GM19438 (cell line): ENCODE measurements around the gene IL19.

Source experiments
- ATAC-seq: cut with Tn5 transposase; IDR thresholded peaks from one replicate; pipeline ENCODE4 v1.9.1; 2021; ENCODE audit warnings: low read depth; ENCODE audit not compliant: unreplicated experiment

IL19 gene

DNA sequence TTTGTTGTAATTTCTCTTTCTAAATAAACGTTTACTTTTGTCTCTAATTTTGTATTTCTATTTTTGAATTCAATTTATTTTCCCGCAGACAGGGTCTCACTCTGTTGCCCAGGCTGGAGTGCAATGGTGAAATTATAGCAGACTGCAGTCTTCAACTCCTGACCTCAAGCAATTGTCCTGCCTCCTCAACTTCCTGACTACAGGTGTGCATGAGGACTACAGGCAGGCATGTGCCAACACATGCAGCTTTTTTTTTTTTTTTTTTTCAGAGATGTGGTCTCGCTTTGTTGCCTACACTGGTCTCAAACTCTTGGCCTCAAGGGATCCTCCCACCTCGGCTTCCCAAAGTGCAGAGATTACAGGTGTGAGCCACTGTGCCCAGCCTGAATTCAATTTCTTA lies 58.2 kb downstream of the IL19 start:
- no peak for ATAC-seq

- ATAC-seq: no peak
These were observed 58.7 kb downstream of the IL19 start for GRCh38 chr1:206829282-206829681.

- no peak for ATAC-seq
These were observed 59.3 kb downstream of the IL19 start for GRCh38 chr1:206829875-206830274.

GRCh38 chr1:206831650-206832049 lies 61.1 kb downstream of the IL19 start:
- ATAC-seq: no peak

- no peak for ATAC-seq
These were observed 61.8 kb downstream of the IL19 start for GRCh38 chr1:206832352-206832880.

GRCh38 chr1:206833106-206833680 lies 62.6 kb downstream of the IL19 start:
- no peak for ATAC-seq

GRCh38 chr1:206833801-206834200 lies 63.2 kb downstream of the IL19 start:
- no peak for ATAC-seq

DNA sequence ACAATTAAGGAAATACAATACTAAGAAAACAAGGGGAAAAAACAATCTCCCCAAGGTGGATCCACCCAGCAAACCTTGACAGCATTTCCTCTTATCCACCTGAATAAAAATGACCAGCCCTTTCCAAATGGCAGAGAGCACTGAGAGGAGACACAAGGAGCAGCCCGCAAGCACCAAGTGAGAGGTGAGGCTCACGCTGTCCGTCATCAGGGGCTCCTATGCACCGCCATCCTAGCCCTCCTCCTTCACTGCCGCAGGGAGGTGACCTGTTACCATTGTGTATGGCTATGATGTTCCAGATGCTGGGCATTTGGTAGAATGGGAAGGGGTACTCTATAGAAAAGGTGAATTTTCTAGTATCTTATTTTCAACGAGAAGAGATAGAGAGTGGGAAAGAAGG lies 63.6 kb downstream of the IL19 start:
- no peak for ATAC-seq

- no peak for ATAC-seq
These were observed 64.1 kb downstream of the IL19 start for GRCh38 chr1:206834711-206835110.

DNA sequence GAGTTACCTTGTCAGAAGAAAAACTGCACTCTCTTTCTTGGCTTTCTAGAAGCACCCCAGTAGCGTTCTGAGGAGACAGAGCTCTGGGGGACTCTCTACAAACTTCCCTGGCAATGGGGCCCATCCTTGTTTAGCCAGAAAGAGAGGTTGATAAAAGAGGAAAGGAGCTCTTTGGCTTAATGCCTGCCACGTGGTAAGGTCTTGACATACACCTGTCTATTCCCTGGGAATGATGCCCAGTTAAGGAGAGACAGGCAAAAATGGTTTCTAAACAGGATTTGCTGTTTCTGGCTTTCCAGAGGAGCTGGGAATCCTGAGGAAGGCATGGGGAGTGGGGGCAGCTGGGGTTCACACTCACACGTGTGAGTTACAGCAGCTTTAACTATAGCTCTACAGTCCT lies 64.6 kb downstream of the IL19 start:
- no peak for ATAC-seq

DNA sequence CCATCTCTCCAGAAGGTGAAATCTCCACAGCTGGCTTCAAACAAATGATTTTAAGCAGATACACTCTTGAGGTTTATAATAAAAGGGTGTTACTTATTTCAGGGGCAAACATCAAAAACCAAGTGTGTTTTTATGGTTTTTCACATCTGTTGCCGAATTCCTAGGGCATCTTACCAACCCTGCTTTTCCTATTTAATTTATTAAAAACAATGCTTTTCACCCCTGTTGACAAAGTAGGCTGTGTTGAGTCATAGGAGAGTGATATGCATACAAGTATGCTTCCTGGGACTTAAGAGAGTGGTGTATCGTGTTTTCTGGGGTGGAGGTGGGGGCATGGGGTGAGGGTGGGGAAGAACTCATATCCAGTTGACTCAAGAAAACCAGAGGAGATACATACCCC lies 65.5 kb downstream of the IL19 start:
- ATAC-seq: no peak

DNA sequence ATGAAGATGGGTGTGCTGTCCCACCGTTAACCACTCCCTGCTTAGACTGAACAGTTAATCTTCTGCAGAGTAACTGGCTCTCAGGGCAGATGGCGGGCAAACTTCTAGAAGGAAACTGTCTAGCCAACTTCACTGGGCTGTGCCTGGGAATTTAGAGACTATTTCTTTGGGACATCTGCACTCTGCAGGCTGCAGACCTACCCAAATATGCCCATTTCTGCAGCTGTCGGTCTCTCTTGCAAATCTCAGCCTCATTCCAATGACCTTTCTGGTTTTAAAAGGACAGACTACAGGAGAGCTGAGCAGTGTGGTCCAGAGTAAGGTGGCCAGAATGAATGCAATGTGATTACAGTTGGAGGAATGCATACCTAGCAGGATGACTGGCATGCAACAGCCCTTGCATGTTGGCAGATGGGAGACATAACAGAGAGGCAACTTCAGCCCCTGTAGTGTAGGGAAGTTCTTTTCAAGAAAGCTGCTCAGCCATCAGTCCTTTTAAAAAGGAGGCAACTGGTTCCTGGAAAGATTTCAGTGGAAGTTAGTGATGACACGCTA lies 68.5 kb downstream of the IL19 start:
- ATAC-seq: no peak

GRCh38 chr1:206839857-206840256 lies 69.3 kb downstream of the IL19 start:
- ATAC-seq: no peak

DNA sequence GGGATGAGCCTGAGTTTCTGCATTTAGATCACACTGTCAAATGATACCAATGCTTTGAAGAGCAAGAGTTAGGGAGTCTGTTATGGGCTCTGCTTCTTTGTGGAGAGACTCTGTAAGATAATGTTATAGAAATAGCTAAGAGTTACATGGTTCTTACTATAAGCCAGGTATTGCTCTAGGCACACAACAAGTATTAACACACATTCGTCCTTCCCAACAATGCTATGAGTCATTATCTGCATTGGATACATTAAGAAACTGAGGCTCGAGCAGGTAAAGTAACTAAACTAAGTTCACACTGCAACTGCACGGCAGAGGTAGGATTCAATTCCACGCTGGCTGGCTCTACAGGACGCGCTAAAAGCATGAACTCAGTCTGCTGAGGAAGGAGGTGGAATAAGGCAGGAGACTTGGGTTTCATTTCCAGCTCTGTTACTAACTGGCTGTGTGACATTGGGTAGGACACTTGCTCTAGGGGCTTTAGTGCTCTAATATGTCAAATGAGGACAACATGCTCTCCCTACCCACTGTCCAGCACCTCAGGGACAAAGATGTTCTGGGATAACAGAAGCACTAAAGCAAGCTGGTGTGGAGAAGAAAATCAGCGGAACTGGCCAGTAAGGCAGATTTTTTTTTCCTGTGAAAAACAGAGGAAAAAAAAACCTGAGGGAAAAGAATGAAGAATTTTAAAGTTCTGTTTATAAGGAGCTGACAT lies 71.2 kb downstream of the IL19 start:
- no peak for ATAC-seq

GRCh38 chr1:206842854-206843253 lies 72.3 kb downstream of the IL19 start:
- ATAC-seq: no peak

GRCh38 chr1:206843626-206844025 lies 73.1 kb downstream of the IL19 start:
- no peak for ATAC-seq

DNA sequence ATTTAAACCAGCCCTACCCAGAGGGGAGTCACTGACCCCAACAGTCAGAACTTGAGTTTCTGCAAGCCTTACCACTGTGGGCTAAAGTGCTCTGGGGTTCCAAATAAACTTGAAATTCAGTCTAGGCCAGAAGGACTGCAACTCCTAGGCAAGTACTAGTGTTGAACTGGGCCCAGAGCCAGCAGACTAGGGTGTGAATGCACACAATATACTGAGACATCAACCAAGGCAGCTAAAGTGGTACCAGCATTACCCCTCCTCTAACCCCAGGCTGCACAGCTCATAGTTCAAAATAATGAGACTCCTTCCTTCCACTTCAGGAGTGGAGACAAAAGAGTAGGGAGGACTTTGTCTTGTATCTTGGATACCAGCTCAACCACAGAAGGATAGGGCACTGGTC lies 75.9 kb downstream of the IL19 start:
- ATAC-seq: no peak

- ATAC-seq: no peak
These were observed 76.8 kb downstream of the IL19 start for GRCh38 chr1:206847337-206847834.

- ATAC-seq: no peak
These were observed 77.4 kb downstream of the IL19 start for GRCh38 chr1:206847946-206848345.

DNA sequence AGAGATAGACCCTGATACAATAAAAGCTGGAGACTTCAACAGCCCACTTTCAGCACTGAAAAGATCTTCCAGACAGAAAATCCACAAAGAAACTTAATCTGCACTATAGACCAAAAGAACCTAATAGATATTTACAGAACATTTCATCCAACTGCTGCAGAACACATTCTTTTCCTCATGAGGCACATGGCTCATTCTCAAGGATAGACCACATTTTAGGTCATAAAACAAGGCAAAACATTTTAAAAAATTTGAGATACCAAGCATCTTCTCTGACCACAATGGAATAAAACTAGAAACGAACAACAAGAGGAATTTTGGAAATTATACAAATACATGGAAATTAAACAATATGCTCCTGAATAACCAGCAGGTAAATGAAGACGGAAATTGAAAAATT lies 79.8 kb downstream of the IL19 start:
- ATAC-seq: no peak

DNA sequence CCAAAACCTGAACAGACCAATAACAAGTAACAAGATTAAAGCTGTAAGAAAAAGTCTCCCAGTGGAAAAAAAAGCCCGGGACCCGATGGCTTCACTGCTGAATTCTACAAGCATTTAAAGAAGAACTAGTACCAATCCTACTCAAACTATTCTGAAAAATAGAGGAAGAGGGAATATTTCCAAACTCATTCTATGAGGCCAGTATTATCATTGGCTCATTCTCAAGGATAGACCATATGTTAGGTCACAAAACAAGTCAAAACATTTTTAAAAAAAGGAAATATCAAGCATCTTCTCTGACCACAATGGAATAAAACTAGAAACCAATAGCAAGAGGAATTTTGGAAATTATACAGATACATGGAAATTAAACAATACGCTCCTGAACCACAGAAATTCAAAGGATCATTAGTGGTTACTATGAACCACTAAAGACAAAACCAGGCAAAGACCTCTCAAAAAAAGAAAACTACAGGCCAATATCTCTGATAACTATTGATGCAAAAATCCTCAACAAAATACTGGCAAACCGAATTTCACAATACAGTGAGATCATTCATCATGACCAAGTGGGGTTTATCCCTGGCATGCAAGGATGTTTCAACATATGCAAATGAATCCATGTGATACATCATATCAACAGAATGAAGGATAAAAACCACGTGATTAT lies 80.9 kb downstream of the IL19 start:
- ATAC-seq: no peak
